ENCODE results near the gene ANGEL2.

Gene ANGEL2

DNA sequence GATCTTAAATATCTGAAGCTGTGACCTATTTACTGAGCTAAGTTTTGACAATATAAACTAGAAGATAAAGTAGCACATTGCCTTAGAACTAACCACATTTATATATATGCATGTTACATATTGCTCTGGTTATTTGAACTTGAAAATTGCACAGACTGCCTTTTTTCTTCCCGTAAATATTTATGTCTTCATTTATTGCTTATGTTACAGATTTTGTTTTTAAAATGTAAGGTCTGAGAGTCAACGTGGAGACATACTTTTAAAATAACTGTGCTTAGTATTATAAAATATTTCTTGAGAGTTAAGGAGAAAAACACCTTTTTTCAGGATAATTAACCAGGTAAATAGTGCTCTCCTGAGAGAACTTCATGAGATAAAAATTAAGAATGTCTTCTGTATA lies 38.5 kb upstream of the ANGEL2 start:
- TF ChIP-seq, protein P1, sequence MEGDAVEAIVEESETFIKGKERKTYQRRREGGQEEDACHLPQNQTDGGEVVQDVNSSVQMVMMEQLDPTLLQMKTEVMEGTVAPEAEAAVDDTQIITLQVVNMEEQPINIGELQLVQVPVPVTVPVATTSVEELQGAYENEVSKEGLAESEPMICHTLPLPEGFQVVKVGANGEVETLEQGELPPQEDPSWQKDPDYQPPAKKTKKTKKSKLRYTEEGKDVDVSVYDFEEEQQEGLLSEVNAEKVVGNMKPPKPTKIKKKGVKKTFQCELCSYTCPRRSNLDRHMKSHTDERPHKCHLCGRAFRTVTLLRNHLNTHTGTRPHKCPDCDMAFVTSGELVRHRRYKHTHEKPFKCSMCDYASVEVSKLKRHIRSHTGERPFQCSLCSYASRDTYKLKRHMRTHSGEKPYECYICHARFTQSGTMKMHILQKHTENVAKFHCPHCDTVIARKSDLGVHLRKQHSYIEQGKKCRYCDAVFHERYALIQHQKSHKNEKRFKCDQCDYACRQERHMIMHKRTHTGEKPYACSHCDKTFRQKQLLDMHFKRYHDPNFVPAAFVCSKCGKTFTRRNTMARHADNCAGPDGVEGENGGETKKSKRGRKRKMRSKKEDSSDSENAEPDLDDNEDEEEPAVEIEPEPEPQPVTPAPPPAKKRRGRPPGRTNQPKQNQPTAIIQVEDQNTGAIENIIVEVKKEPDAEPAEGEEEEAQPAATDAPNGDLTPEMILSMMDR (IDR thresholded peaks at IDR 0.05): no peak

DNA sequence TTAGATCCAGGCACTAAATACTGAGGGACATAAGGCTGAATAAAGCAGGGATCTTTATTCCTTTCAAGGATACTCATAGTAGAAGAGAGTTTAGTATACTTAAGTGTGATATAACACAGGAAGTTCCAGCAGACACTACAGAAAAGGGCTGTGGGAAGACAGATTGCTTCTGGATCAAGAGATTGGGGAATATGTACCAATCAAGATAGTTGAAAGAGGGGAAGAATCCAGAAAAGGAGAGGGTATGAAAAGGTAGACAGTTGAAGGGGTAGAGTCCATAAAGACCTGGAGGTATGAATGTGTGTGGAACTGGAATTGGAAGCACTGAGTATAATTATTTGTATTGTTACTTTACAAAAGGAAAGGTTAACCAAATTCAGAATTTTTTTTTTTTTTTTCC lies 37.8 kb upstream of the ANGEL2 start:
- TF ChIP-seq, protein P1 (IDR thresholded peaks at IDR 0.05): no peak

DNA sequence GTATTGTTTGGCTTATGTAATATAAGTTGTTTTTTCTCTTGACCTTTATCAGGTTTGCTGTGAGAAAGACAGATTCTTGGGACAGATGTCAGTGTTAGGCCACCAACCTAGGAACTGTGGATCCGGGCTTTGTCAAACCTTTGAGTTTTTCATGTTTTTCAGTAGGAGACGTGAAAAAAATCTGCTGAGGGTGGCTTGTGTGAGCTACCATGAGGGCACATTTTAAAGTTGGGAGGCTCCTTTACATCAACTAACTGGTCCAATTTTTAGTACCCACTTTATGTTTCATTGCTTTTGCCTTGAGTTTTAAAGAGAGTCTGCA lies 36.2 kb upstream of the ANGEL2 start:
- TF ChIP-seq, protein P1 (IDR thresholded peaks at IDR 0.05): no peak

DNA sequence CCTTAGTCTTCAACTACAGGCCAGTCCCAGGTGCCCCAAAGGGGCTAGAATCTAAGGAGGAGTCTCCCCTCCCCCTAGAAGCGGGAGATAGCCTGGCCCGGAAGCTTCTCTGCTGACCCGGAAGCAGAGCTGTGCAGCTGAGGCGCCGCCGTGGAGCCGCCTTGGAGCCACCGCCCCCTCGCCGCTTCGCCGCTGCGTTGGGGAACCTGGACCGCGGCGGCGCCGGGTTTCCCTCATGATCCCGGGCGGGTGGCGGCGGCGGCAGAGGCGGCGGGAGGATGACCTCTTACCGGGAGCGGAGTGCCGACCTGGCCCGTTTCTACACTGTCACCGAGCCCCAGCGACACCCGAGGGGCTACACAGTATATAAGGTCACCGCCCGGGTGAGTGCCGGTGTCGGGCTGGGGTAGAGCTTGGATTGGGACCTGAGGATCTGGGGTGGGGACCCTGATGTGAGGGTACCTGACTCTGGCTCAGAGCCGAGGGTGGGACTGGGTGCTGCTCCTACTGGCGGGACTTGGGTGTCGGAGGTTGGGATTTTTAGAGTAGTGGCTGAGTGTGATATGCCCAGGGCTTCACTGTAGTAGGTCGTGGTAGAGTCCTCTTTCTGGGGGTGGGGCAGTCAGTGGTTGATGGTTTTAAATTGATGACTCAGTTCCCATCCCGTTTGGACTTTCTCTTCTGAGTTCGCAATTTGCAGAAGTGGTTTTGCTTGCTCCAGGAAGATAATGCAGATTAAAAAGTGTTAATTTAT lies 35.6 kb upstream of the ANGEL2 start, which contains the start of gene RPS6KC1:
RPS6KC1 (plus strand) TSS at position 115 of the 754 bp plus-strand sequence; CDS start at position 279, 164 bp downstream.
- TF ChIP-seq, protein P1 (IDR thresholded peaks at IDR 0.05): no peak; the same call in 1 of the 2 replicates

DNA sequence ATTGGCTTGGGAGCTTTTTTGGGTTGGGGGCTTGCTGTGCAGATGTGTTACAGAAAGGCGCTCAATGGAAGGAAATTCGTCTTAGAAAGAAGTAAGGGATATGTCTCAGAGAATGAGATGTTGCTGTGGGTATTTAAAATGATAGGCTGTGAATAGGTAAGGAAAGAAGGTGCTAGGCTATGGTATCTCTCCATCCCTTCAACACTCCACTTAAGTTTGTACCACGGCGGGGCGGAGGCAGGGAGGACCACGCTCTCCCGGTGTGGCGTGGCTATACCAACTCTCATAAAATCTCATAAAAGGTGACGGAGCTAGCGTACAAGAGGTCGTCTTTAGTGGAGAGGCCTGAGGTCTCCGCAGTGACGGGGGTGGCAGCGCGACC lies 35.1 kb upstream of the ANGEL2 start:
- TF ChIP-seq, protein P1 (IDR thresholded peaks at IDR 0.05): no peak

DNA sequence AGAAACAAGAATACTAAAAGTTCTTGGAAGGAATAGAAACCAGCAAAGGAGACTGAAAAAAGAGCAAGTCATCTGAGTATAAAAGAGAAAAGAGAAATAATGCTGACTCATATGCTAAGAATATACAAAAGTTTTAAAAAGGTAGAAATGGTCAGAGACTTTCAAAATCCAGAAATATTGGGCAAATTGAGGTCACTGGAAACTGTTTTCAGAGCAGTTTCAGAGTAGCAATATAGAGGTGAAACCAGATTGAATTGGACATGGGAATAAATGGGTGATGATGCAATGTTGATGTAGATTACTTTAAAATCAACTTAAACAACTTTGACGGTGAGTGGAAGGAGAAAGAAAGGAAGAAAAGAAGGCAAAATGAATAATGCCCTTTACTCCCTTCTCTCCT lies 33.6 kb upstream of the ANGEL2 start:
- TF ChIP-seq, protein P1 (IDR thresholded peaks at IDR 0.05): no peak

DNA sequence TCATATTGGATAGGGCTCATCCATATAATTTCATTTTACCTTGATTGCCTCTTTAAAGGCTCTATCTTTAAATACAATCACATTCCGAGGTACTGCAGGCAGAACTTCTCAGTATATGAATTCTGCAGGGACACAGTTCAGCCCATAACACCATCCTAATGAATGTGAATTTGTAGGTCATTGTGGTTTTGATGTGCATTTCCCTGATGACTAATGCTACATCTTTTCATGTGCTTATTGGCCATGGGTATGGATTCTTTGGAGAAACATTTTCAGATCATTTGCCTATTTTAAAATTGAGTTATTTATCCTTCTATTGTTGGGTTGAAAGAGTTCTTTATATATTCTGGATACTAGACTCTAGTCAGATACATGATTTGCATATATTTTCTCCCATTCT lies 25.8 kb upstream of the ANGEL2 start:
- TF ChIP-seq, protein P1 (IDR thresholded peaks at IDR 0.05): no peak

DNA sequence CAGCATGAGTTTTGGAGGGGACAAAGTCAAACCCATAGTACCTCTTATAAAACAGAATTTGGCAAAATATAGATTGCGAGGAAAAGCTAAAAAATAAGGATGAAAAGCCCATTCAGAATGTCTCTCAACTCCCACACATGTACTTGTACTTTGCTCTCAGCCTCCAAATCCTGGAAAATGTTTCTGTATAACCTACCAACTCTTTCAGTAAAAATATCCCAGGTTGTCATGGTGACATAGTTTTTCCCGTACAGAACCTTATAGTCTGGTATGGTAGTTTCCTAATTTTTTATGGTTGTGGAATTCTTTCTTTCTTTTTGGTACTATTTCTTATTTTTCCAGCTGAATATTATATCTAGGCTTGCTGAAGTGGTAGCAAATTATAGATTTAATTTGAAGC lies 19.9 kb upstream of the ANGEL2 start:
- TF ChIP-seq, protein P1 (IDR thresholded peaks at IDR 0.05): no peak

Measured in LNCAP (cell line).